Coronary artery (tissue), 2 donors: ENCODE measurements around the gene PTPRZ1.

ENCODE experiments used
- DNase-seq: peaks from one replicate; pipeline ENCODE4 v3.0.0-alpha.2; 2017; ENCODE audit warnings: low spot score
- H3K27ac ChIP-seq, 2 donors: fragments of 200-600 bp; sonication (generic); one replicate each; pipeline ENCODE4 v1.5.1; 2016 to 2019
- H3K4me3 ChIP-seq: fragments of 200-600 bp; sonication (generic); 2 replicates; pipeline ENCODE4 v1.5.1; 2016; ENCODE audit warnings: mild to moderate bottlenecking, moderate library complexity
- TF ChIP-seq, protein P1 (sequence below): fragments of 200-600 bp; sonication (generic); IDR thresholded peaks from one replicate; pipeline ENCODE4 v1.5.1; 2019; ENCODE audit warnings: antibody characterized with exemption

The PTPRZ1 gene

DNA sequence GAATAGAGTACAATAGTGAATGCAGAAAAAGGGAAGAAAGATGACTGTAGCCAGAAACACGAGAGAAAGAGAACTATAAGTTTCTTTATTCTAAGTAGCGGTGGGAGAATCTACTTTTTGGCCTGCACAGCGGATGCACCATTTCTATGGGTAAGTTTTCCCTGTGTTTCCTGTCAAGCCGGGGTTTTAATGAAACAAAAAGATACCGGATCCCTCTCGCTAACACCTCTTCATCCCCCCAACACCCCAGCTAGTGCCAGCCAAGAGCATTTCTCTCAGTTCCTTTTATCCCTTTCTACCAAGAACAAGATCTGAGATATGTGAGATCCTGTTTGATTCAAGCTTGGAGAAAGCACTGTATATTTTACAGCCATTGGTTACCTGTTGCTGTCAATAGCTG lies 14.7 kb downstream of the PTPRZ1 start:
- Histone ChIP-seq H3K4me3 (no peak overlapping the region), H3K27ac (no peak overlapping the region)
- DNase-seq, result no peak
- TF ChIP-seq, protein P1, sequence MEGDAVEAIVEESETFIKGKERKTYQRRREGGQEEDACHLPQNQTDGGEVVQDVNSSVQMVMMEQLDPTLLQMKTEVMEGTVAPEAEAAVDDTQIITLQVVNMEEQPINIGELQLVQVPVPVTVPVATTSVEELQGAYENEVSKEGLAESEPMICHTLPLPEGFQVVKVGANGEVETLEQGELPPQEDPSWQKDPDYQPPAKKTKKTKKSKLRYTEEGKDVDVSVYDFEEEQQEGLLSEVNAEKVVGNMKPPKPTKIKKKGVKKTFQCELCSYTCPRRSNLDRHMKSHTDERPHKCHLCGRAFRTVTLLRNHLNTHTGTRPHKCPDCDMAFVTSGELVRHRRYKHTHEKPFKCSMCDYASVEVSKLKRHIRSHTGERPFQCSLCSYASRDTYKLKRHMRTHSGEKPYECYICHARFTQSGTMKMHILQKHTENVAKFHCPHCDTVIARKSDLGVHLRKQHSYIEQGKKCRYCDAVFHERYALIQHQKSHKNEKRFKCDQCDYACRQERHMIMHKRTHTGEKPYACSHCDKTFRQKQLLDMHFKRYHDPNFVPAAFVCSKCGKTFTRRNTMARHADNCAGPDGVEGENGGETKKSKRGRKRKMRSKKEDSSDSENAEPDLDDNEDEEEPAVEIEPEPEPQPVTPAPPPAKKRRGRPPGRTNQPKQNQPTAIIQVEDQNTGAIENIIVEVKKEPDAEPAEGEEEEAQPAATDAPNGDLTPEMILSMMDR, result no peak

DNA sequence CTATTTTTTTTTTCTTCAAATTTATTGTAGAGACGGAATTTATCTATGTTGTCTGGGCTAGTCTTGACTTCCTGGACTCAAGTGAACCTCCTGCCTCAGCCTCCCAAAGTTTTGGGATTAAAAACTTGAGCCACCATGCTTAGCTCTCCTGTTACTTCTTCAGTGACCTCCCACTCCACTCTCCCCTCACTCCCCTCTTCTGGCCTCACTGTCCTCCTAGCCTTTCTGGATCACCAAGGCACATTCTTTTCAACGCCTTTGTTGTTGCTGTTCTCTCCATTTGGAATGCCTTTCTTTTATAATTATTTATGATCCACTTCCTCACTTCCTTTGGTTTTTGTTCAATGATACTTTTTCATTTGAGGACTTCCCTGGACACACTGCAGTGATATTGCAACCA lies 17.9 kb downstream of the PTPRZ1 start:
- Histone ChIP-seq H3K4me3 (no peak overlapping the region), H3K27ac (no peak overlapping the region)
- DNase-seq, result no peak
- TF ChIP-seq, protein P1, result no peak

DNA sequence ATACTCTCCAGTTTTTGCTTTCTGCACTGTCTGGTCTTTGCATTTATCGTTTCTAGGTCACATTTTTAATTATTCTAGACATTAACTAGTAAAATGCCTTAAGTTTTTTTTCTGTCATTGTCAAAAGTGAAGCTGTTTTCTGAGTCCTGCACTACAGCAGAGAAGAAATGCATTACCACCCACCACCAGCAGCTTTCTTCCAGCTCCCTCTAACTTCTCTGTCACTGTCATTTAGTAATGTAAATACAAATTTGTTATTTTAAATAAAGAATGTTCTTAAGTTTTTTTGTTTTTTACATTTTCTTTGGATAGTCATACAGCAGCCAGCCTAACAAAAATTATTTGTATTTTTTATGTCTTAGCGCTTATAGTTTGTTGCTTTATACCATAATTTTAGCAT lies 18.8 kb downstream of the PTPRZ1 start:
- no peak for DNase-seq
- Histone ChIP-seq H3K27ac (no peak overlapping the region), H3K4me3 (no peak overlapping the region)
- TF ChIP-seq, protein P1, result no peak

DNA sequence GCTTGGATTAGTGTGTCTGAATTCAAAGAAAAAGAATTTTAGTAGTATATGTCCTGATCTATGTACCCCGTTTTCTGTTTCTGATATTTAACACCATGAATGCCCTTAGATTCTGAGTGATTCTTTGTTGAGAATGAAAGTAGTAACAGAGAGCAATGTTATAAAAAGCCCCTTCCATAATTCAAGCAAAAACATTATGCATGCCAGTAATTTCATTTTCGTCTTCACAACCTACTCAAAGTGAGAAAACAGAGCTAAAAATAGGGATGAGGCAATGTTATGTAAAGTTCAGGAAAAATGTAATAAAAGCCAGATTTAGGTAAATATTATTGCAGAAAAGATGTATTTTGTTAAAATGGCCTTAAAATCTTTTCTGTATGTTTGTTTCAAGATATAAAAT lies 28.1 kb downstream of the PTPRZ1 start:
- no peak overlapping the region for H3K4me3 ChIP-seq
- DNase-seq, result no peak
- TF ChIP-seq, protein P1, result no peak
- H3K27ac ChIP-seq, result no peak overlapping the region

DNA sequence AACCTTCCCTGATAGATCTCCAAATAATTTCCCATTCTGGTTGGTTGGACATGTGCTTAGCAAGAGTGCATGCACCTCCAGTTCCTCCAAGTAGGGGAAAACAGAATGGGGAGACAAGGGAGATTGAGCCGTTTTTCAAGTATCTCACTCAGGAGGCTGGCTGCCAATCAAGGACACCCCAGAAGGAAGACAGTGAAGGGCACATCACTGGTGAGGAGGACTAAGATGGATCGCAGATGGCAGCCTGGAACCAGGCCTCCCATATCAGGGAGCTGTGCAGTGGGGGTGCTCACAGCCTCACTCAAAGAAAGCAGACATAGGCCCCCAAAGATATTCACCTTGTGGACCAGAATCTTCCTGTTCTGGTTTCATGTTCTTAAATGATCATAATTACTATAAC lies 31.2 kb downstream of the PTPRZ1 start:
- TF ChIP-seq, protein P1, result no peak
- no peak for DNase-seq
- Histone ChIP-seq H3K4me3 (no peak overlapping the region), H3K27ac (no peak overlapping the region)

DNA sequence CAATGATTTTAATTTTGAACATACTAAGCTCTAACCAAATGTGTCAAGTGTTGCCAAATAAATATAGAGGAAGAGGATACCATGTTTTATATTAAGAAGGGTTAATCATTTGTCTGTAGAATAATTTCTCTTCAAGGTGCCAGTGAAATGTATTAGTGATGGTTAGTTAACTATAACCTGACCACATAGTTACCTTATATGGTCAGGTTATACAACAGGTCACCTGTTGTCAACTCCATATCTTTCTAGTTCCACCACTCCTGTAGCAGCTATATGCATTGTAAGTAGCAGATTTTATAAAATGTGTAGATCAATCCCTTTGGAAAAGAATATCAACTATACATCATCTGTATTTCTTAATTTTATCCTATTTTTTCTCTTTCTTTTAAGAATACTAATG lies 35.1 kb downstream of the PTPRZ1 start:
- TF ChIP-seq, protein P1, result no peak
- no peak overlapping the region for H3K4me3 ChIP-seq
- no peak for DNase-seq
- H3K27ac ChIP-seq, result no peak overlapping the region

DNA sequence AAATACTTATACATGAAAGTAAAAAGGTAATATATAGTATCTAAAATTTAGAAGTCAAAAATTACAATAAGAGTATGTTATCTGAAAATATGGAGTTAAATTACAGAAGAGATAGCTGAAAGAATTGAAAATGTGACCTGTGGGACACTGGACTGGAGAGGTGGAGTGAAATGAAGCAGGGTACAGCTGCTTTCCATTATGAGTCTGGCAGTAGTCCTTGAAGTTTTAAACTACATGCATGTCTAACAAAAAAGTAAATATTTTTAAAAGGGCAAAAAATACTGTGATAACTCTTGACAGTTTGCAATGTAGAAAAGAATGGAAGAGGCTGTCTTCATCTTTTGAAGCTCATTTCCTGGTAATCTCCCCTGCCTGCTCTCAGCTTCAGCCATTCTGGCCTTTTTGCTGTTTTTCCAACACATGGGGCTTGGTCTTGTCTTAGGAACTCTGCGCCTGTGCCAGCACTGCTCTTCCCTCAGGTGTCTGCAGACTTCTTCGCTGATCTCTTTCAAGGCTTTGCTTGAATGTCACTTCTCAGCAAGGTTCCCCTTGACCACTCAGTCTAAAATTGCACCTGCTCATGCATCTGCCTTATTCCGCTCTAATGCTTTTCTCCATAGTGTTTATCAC lies 36.9 kb downstream of the PTPRZ1 start:
- Histone ChIP-seq H3K27ac (no peak overlapping the region), H3K4me3 (no peak overlapping the region)
- DNase-seq, result no peak
- TF ChIP-seq, protein P1, result no peak
